ENCODE data around the gene AFF3. TPM values are rescaled to one million over a fixed set of nuclear protein-coding genes. Genes with fewer than 3 reads are reported as not detected.
"Not testable (repeated sequence)": the region's sequence is repeated elsewhere in the genome, so short reads cannot be mapped to it uniquely, and the experiment has no call there.

AFF3 gene
- total and polyA plus RNA-seq, 4 donors: 0.48 to 5.3 (median 2.3) TPM

DNA sequence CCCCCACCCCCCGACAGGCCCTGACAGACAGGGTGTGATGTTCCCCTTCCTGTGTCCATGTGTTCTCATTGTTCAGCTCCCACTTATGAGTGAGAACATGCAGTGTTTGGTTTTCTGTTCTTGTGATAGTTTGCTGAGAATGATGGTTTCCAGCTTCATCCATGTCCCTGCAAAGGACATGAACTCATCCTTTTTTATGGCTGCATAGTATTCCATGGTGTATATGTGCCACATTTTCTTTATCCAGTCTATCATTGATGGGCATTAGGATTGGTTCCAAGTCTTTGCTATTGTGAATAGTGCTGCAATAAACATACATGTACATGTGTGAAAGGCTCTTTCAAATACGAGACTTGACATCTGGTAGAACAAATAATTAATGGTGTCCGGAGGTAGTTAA lies 208.9 kb downstream of the AFF3 start:
- H3K36me3 ChIP-seq (ENCODE audit: control insufficient read depth in 4 of 4, insufficient read depth in 3 of 4, low read depth in 1 of 4, low read length in 3 of 4); H3K9me3 ChIP-seq (ENCODE audit: control insufficient read depth in 4 of 4, low read length in 3 of 4); H3K27ac ChIP-seq (ENCODE audit: low read depth in 1 of 2, low read length in 2 of 2); H3K9ac ChIP-seq (ENCODE audit: low read depth in 1 of 2, low read length in 2 of 2); H3K4me1 ChIP-seq (ENCODE audit: control insufficient read depth in 4 of 4, insufficient read depth in 4 of 4, low read length in 3 of 4); DNase-seq (ENCODE audit: low spot score); H3K4me3 ChIP-seq (ENCODE audit: low read depth in 1 of 3, low read length in 3 of 3); H3K27me3 ChIP-seq (ENCODE audit: control insufficient read depth in 4 of 4, insufficient read depth in 4 of 4, low read length in 3 of 4): not testable (repeated sequence)
- WGBS: 95% methylated on average over 3 of the region's 3 CpGs

DNA sequence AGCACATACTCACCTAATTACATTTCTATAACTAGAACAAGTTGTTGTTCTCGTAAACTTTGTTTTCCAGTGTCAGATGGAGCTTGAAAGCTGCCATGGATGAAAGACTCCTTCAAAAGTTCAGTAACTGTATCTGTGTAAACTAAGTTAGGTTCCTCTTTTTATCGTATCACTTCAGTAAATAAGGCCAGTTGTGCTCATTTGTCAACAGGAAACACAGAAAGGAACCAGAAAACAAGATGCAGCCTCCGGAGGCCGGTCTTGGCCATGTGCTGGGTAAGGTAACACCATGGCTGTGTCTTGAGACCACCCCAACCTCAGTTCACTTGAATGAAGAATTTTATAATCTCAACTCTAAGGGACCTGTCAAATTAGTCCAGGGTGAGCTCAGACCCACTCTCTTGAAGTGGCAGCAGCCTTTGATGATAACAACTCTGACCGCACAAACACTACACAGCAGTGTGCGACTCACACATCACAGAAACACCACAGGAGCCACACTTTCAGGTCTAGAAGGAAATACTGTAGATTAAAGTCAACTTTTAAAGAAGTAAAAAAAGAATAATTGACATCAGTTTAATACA lies 213.8 kb downstream of the AFF3 start:
- WGBS: 74% methylated on average over 6 of the region's 6 CpGs

DNA sequence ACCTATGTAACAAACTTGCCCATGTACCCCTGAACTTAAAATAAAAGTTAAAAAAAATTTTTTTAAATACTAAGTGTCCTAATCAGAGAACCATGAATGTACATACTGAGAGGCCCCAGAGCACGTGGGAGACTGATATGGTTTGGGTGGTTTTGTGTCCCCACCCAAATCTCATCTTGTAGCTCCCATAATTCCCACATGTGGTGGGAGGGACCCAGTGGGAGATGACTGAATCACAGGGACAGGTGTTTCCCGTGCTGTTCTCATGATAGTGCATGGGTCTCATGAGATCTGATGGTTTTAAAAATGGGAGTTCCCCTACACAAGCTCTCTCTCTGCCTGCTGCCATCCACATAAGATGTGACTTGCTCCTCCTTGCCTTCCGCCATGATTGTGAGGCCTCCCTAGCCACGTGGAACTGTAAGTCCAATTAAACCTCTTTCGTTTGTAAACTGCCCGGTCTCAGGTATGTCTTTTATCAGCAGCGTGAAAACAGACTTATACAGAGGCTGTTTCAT lies 214.6 kb downstream of the AFF3 start:
- 94% methylated on average over 7 of the region's 7 CpGs for WGBS
- not testable (repeated sequence) for H3K27ac ChIP-seq (ENCODE audit: low read depth in 1 of 2, low read length in 2 of 2)

More for the DNA sequence above, 213.8 kb downstream of the AFF3 start:
- no peaks in the 10 kb centered on the region for H3K27me3 ChIP-seq (ENCODE audit: control insufficient read depth in 4 of 4, insufficient read depth in 4 of 4, low read length in 3 of 4)
- no peak for DNase-seq (ENCODE audit: low spot score)
- H3K4me1 ChIP-seq (ENCODE audit: control insufficient read depth in 4 of 4, insufficient read depth in 4 of 4, low read length in 3 of 4): peaks cover 0 to 2% (median 0%) of the 10 kb centered on the region in 4 donors
- TF ChIP-seq, protein P1, sequence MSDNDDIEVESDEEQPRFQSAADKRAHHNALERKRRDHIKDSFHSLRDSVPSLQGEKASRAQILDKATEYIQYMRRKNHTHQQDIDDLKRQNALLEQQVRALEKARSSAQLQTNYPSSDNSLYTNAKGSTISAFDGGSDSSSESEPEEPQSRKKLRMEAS (IDR thresholded peaks at IDR 0.05): no peak
- TF ChIP-seq RAD21 (IDR thresholded peaks at IDR 0.05): no peak
- TF ChIP-seq, protein P2, sequence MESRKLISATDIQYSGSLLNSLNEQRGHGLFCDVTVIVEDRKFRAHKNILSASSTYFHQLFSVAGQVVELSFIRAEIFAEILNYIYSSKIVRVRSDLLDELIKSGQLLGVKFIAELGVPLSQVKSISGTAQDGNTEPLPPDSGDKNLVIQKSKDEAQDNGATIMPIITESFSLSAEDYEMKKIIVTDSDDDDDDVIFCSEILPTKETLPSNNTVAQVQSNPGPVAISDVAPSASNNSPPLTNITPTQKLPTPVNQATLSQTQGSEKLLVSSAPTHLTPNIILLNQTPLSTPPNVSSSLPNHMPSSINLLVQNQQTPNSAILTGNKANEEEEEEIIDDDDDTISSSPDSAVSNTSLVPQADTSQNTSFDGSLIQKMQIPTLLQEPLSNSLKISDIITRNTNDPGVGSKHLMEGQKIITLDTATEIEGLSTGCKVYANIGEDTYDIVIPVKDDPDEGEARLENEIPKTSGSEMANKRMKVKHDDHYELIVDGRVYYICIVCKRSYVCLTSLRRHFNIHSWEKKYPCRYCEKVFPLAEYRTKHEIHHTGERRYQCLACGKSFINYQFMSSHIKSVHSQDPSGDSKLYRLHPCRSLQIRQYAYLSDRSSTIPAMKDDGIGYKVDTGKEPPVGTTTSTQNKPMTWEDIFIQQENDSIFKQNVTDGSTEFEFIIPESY (IDR thresholded peaks at IDR 0.05): no peak
- no peak for TF ChIP-seq SP1 (IDR thresholded peaks at IDR 0.05)
- TF ChIP-seq NR2F2 (IDR thresholded peaks at IDR 0.05): no peak
- TF ChIP-seq EGR1 (IDR thresholded peaks at IDR 0.05; ENCODE audit: low read depth in 2 of 2): no peak
- TF ChIP-seq HNF4G (IDR thresholded peaks at IDR 0.05): no peak
- TF ChIP-seq JUND (IDR thresholded peaks at IDR 0.05): no peak
- no peak for TF ChIP-seq FOXA2 (IDR thresholded peaks at IDR 0.05)
- TF ChIP-seq HNF4A (conservative IDR thresholded peaks at IDR 0.05): no peak
- no peak for TF ChIP-seq ATF3 (IDR thresholded peaks at IDR 0.05)
- no peak for TF ChIP-seq CTCF (IDR thresholded peaks at IDR 0.05; ENCODE audit: low read depth, low read length, missing input control)
- TF ChIP-seq, protein P3, sequence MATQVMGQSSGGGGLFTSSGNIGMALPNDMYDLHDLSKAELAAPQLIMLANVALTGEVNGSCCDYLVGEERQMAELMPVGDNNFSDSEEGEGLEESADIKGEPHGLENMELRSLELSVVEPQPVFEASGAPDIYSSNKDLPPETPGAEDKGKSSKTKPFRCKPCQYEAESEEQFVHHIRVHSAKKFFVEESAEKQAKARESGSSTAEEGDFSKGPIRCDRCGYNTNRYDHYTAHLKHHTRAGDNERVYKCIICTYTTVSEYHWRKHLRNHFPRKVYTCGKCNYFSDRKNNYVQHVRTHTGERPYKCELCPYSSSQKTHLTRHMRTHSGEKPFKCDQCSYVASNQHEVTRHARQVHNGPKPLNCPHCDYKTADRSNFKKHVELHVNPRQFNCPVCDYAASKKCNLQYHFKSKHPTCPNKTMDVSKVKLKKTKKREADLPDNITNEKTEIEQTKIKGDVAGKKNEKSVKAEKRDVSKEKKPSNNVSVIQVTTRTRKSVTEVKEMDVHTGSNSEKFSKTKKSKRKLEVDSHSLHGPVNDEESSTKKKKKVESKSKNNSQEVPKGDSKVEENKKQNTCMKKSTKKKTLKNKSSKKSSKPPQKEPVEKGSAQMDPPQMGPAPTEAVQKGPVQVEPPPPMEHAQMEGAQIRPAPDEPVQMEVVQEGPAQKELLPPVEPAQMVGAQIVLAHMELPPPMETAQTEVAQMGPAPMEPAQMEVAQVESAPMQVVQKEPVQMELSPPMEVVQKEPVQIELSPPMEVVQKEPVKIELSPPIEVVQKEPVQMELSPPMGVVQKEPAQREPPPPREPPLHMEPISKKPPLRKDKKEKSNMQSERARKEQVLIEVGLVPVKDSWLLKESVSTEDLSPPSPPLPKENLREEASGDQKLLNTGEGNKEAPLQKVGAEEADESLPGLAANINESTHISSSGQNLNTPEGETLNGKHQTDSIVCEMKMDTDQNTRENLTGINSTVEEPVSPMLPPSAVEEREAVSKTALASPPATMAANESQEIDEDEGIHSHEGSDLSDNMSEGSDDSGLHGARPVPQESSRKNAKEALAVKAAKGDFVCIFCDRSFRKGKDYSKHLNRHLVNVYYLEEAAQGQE (IDR thresholded peaks at IDR 0.05): no peak
- no peak for TF ChIP-seq YY1 (IDR thresholded peaks at IDR 0.05)
- no peak for TF ChIP-seq TAF1 (conservative IDR thresholded peaks at IDR 0.05)
- no peak for TF ChIP-seq GABPA (IDR thresholded peaks at IDR 0.05 in 1 of 2, conservative IDR thresholded peaks at IDR 0.05 in 1 of 2)
- TF ChIP-seq RXRA (IDR thresholded peaks at IDR 0.05): no peak
- TF ChIP-seq FOXA1 (IDR thresholded peaks at IDR 0.05): no peak
- H3K9me3 ChIP-seq (ENCODE audit: control insufficient read depth in 4 of 4, low read length in 3 of 4): no peaks in the 10 kb centered on the region
- H3K27ac ChIP-seq (ENCODE audit: low read depth in 1 of 2, low read length in 2 of 2): no peak overlapping the region
- H3K4me3 ChIP-seq (ENCODE audit: low read depth in 1 of 3, low read length in 3 of 3): no peak overlapping the region
- H3K36me3 ChIP-seq (ENCODE audit: control insufficient read depth in 4 of 4, insufficient read depth in 3 of 4, low read depth in 1 of 4, low read length in 3 of 4): no peaks in the 10 kb centered on the region
- no peak overlapping the region for H3K9ac ChIP-seq (ENCODE audit: low read depth in 1 of 2, low read length in 2 of 2)

More for the DNA sequence above, 214.6 kb downstream of the AFF3 start:
- not testable (repeated sequence) for H3K4me1 ChIP-seq (ENCODE audit: control insufficient read depth in 4 of 4, insufficient read depth in 4 of 4, low read length in 3 of 4); H3K4me3 ChIP-seq (ENCODE audit: low read depth in 1 of 3, low read length in 3 of 3); H3K9me3 ChIP-seq (ENCODE audit: control insufficient read depth in 4 of 4, low read length in 3 of 4); H3K27me3 ChIP-seq (ENCODE audit: control insufficient read depth in 4 of 4, insufficient read depth in 4 of 4, low read length in 3 of 4); H3K9ac ChIP-seq (ENCODE audit: low read depth in 1 of 2, low read length in 2 of 2); DNase-seq (ENCODE audit: low spot score); H3K36me3 ChIP-seq (ENCODE audit: control insufficient read depth in 4 of 4, insufficient read depth in 3 of 4, low read depth in 1 of 4, low read length in 3 of 4)

Data from liver (tissue), 9 donors.